ENCODE measurements around the gene CUBN. TPM values are rescaled to one million over a fixed set of nuclear protein-coding genes. Genes with fewer than 3 reads are reported as not detected.

CUBN gene
- total and polyA plus RNA-seq, 7 donors = 0.25 to 2.4 (median 1.1) TPM; not detected in 2

DNA sequence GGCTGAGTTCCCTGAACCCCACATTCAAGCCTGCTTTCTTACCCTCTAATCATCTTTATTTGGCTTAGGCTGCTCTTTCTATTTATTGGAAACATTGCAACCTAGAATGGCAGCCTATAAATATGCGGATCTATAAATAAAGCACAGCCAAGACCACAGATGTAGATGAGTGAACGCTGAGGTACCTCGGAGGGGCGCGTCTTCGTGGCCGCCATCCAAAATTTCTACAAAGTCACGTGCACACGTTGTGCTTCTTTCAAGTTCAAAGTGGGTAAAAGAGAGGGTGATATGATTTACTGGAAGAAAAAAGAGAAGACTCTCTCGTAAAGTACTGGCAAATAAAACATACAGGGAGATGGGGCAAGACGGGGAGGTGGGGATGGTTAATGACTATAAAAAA, 179.8 kb downstream of the CUBN start:
- H3K27me3 ChIP-seq = no peaks in the 10 kb centered on the region
- intact Hi-C loops (cut with DNase I) = no loop called here
- no peak overlapping the region for H3K27ac ChIP-seq
- no peak overlapping the region for H3K4me3 ChIP-seq
- H3K4me1 ChIP-seq = peaks cover 0 to 7% (median 0%) of the 10 kb centered on the region in 4 donors
- no peaks in the 10 kb centered on the region for H3K36me3 ChIP-seq
- no peaks in the 10 kb centered on the region for H3K9me3 ChIP-seq
- TF ChIP-seq, protein P1, sequence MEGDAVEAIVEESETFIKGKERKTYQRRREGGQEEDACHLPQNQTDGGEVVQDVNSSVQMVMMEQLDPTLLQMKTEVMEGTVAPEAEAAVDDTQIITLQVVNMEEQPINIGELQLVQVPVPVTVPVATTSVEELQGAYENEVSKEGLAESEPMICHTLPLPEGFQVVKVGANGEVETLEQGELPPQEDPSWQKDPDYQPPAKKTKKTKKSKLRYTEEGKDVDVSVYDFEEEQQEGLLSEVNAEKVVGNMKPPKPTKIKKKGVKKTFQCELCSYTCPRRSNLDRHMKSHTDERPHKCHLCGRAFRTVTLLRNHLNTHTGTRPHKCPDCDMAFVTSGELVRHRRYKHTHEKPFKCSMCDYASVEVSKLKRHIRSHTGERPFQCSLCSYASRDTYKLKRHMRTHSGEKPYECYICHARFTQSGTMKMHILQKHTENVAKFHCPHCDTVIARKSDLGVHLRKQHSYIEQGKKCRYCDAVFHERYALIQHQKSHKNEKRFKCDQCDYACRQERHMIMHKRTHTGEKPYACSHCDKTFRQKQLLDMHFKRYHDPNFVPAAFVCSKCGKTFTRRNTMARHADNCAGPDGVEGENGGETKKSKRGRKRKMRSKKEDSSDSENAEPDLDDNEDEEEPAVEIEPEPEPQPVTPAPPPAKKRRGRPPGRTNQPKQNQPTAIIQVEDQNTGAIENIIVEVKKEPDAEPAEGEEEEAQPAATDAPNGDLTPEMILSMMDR (IDR thresholded peaks at IDR 0.05) = no peak
- TF ChIP-seq POLR2AphosphoS5 (IDR thresholded peaks at IDR 0.05) = no peak
- TF ChIP-seq POLR2A (IDR thresholded peaks at IDR 0.05) = no peak
- TF ChIP-seq EP300 (IDR thresholded peaks at IDR 0.05) = no peak
- 74 to 82% methylated on average over 11 of the region's 11 CpGs for WGBS, 2 donors
- DNase-seq = no peak

DNA sequence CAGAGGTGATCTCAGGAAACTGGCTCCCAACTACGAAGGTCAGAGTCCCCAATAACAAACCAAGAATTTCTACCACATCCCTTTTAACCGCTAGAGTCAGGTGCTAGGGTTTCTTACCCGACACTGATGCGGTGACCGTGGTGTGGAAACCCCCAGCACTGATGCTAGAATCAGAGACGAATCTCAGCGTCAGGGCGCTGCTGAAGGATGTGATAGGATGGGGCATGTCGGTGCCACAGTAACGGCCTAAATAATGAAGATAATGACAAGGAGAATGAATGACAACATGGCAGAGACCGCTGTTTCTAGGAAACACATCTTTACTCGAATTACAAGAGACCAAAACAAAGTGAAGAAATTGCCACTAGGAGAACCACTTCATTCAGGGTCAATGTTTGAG, 181.2 kb downstream of the CUBN start:
- Histone ChIP-seq H3K27me3 (no peaks in the 10 kb centered on the region), H3K9me3 (no peaks in the 10 kb centered on the region), H3K27ac (no peak overlapping the region), H3K36me3 (no peaks in the 10 kb centered on the region), H3K4me1 (peaks cover 0 to 7% (median 0%) of the 10 kb centered on the region in 4 donors), H3K4me3 (no peak overlapping the region)
- DNase-seq = no peak
- intact Hi-C loops (cut with DNase I) = no loop called here
- TF ChIP-seq POLR2A (IDR thresholded peaks at IDR 0.05) (no peak), POLR2AphosphoS5 (IDR thresholded peaks at IDR 0.05) (no peak), EP300 (IDR thresholded peaks at IDR 0.05) (no peak)
- TF ChIP-seq, protein P1 (IDR thresholded peaks at IDR 0.05) = no peak
- WGBS, 2 donors = 89 to 90% methylated on average over 12 of the region's 12 CpGs

DNA sequence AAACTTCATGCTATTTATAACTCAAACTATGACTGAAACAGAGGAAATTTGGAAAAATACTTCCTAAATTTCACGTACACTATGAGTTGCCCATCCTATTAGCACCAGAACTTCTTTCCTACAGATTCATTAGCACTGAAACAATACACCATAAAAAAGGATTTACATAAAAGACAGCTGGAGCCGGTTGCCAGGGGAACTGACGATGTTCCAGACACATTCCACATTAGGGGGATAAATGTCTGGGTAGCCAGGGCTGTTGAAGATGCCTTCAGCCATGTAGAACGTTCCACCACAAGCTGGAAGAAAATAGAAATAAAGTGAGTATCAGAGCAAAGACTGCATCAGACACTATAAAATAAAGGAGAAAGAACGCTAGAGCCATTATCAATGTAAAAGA, 182.5 kb downstream of the CUBN start:
- 78 to 88% methylated on average over 5 of the region's 5 CpGs for WGBS, 2 donors
- TF ChIP-seq POLR2AphosphoS5 (IDR thresholded peaks at IDR 0.05) (no peak), EP300 (IDR thresholded peaks at IDR 0.05) (no peak)
- intact Hi-C loops (cut with DNase I) = no loop called here
- Histone ChIP-seq H3K27ac (no peak overlapping the region), H3K4me1 (peaks cover 0 to 7% (median 0%) of the 10 kb centered on the region in 4 donors), H3K4me3 (no peak overlapping the region), H3K36me3 (no peaks in the 10 kb centered on the region), H3K9me3 (no peaks in the 10 kb centered on the region), H3K27me3 (no peaks in the 10 kb centered on the region)
- DNase-seq = no peak

DNA sequence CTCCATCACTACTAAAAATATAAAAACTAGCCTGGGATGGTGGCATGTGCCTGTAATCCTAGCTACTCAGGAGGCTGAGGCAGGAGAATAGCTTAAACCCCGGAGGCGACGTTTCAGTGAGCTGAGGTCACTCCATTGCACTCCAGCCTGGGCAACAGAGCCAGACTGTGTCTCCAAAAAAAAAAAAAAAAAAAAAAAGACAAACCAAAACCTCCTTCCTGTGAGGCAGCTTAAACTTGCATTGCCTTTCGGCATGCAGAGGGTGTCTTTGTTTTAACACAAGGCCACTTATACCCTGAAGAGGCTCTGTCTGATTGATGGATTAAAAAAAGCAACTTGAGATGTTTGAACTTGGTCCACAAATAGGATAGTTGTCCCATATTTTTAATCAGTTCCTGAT, 184.0 kb downstream of the CUBN start:
- Histone ChIP-seq H3K4me3 (no peak overlapping the region), H3K27me3 (no peaks in the 10 kb centered on the region), H3K36me3 (no peaks in the 10 kb centered on the region), H3K9me3 (no peaks in the 10 kb centered on the region), H3K27ac (peak overlapping the region in 3 of 4 donors; percentile 34 to 61 (median 44)), H3K4me1 (no peaks in the 10 kb centered on the region)
- TF ChIP-seq, protein P1 (IDR thresholded peaks at IDR 0.05) = no peak
- no peak for TF ChIP-seq POLR2AphosphoS5 (IDR thresholded peaks at IDR 0.05)
- TF ChIP-seq POLR2A (IDR thresholded peaks at IDR 0.05) = no peak
- no peak for TF ChIP-seq EP300 (IDR thresholded peaks at IDR 0.05)
- no peak for DNase-seq
- intact Hi-C loops (cut with DNase I) = no loop called here
- 77 to 83% methylated on average over 4 of the region's 4 CpGs for WGBS, 2 donors

DNA sequence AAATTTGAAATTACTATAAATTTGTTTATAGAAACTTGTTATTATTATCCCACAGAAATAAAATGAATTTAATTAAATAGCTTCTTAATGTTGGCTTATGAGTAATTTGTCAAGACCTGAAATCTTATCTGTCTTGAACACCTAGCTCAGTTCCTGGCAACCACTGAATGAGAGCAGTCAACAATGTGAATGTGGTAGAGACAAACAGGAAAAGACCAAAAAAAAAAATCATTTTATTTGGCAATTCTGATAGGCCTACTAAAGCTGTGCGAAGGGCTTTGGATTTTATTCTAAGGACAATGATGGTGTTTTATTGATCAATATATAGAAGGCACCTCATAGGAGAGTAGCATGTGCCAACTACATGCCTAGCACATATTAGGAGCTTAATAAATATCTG, 184.6 kb downstream of the CUBN start:
- no peaks in the 10 kb centered on the region for H3K9me3 ChIP-seq
- DNase-seq = no peak
- intact Hi-C loops (cut with DNase I) = no loop called here
- H3K27me3 ChIP-seq = no peaks in the 10 kb centered on the region
- no peaks in the 10 kb centered on the region for H3K36me3 ChIP-seq
- TF ChIP-seq, protein P1 (IDR thresholded peaks at IDR 0.05) = no peak
- TF ChIP-seq POLR2A (IDR thresholded peaks at IDR 0.05) = no peak
- TF ChIP-seq EP300 (IDR thresholded peaks at IDR 0.05) = no peak
- no peak for TF ChIP-seq POLR2AphosphoS5 (IDR thresholded peaks at IDR 0.05)
- 86 to 88% methylated on average over 1 of the region's 1 CpG for WGBS, 2 donors
- H3K4me1 ChIP-seq = no peaks in the 10 kb centered on the region
- H3K4me3 ChIP-seq = no peak overlapping the region
- peak overlapping the region in 3 of 4 donors; percentile 34 to 61 (median 44) for H3K27ac ChIP-seq
